HG03045 (cell line): ENCODE measurements around the gene KCNK13.
"Not testable (repeated sequence)": the region's sequence is repeated elsewhere in the genome, so short reads cannot be mapped to it uniquely, and the experiment has no call there.

ENCODE experiments used
- ATAC-seq: cut with Tn5 transposase; IDR thresholded peaks from one replicate; pipeline ENCODE4 v1.9.1; 2021; ENCODE audit warnings: mild to moderate bottlenecking, moderate library complexity; ENCODE audit not compliant: unreplicated experiment

KCNK13 gene

DNA sequence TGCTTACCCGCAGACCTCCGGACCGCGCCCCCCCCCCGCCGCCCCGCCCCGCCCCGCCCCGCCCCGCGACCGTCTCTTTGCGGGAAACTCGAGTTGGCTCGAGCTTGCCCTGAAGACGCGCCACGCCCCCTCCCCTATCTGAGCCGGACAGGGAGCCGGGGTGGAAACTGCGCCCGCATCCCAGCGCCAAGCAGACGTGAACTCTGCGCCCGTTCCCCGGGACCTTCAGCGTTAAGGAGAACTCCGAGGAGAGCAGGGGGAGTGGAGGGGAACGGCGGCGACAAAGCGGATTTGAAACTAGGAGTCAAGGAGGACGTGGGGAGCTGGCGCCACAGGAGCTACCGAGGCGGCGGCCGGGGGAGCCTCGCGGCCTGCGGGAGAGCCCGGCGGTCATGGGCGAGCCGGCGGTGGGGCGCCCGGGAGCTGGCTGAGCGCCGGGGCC, at the start of gene KCNK13:
KCNK13 (plus strand) TSS at position 310 of the 442 bp plus-strand sequence. CDS start 212 bp downstream, outside the sequence.
- no peak for ATAC-seq

DNA sequence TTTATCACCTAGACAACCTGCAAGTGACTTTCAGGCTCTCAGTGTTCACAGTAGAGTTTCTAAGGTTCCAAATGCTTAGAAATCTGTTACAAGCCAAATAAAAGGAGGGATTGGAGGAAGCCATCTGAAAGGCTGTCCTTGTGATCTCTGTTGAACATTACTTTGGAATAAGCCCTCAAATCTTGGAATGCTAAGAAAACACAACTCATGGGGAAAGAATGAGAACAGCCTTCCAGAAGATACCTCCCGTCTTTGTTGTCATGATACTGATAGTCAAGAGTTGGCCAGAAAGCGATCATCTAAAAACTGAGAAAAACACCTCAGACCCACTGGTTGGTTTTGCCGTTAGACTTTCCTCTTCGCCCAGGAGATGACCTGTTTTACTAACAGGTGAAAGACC, 44.4 kb upstream of the KCNK13 start:
- no peak for ATAC-seq

DNA sequence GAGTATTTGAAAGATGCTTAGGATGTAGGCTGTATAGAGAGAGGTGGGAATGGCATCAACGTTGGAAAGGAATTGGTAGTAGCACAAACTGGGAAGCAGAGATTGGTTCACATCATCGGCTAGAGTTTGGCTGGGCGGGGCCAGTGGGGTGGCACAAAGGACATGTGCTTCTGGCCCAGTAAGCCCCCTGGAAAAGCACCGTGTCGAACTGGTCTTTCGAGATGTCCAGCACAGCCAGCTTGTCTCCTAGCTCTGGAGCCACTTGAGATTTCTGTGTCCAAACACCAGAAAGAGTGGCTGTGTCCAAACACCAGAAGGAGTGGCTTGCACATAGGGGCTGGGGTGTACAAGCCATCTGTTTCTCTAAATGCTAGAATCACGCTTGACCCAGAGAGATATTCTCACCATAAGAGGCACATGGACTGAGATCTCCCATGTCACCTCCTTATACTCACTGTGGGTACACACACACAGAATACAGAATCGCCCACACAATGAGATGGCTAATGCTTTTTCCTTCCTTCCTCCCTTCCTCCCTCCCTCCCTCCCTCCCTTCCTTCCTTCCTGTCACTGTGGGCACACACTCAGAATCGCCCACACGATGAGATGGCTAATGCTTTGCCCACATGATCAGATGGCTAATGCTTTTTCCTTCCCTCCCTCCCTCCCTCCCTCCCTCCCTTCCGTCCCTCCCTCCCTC, 41.8 kb upstream of the KCNK13 start:
- ATAC-seq: no peak

DNA sequence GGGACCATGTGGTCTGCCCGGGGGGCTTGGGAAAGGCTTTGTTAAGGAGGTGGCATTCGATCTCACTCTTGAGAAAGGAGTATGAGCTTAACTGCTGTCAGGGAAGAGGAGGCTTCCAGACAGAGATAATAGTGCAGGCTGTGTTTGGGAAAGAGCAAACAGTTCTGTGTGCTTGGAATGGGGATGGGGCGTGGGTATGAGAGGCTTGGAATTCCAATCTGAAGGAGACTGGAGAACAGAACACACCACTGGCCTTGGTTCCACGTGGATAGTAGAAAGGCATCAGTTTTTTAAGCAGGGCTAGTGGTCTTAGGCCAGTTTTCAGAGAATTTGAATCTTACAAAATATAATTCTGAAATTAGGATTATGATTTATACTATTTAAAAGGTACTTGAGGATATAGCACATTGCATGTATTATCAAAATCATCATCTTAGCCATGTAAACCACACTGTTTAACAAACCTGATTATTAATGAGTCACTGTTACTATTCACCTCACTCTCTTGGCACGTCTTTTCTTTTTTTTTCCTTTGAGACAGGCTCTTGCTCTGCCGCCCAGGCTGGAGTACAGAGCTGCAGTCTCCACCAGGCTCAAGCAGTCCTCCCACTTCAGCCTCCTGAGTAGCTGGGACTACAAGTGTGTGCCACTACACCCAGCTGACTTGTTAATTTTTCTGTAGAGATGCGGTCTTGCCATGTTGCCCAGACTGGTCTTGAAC, 38.5 kb upstream of the KCNK13 start:
- no peak for ATAC-seq

DNA sequence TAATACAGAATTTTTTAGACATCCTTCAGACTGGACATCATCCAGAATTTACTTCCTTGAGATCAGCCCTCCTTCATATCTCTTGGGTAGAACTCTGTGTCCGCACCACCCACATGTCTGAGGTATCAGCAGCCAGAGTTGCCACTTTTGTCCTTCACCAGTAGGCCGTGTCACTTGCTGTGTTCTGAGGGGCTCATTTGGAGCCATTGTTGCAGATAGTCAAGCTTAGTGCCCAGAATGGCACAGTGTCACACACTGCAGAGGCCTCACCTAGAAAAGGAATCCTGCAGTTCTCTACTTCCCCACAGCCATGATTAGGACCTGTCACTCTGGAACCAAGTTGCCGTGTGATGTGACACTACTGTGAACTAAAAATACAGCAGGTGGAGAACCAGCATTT, 36.9 kb upstream of the KCNK13 start:
- ATAC-seq: no peak

DNA sequence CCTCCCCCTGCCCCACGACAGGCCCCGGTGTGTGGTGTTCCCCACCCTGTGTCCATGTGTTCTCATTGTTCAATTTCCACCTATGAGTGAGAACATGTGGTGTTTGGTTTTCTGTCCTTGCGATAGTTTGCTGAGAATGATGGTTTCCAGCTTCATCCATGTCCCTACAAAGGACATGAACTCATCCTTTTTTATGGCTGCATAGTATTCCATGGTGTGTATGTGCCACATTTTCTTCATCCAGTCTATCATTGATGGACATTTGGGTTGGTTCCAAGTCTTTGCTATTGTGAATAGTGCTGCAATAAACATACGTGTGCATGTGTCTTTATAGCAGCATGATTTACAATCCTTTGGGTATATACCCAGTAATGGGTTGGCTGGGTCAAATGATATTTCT, 35.2 kb upstream of the KCNK13 start:
- ATAC-seq: not testable (repeated sequence)

DNA sequence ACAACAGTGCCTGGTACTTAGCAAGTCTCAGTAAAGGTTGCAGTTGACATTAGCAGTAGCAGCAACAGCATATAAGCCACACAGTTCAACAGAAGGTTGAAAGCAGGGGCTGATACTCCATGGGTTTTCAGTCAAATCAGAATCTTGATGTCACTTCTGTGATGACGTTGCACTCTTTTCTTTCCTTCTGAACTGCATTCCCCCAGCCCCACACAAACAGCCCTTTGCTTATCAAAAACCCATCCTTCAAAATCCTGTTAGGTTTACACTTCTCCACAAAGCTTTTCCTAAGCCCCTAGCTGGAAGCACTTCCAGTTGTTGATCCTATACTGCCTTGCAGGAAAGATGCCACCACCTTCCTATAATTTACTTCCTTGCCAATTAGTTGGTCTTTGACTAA, 34.0 kb upstream of the KCNK13 start:
- ATAC-seq: no peak

DNA sequence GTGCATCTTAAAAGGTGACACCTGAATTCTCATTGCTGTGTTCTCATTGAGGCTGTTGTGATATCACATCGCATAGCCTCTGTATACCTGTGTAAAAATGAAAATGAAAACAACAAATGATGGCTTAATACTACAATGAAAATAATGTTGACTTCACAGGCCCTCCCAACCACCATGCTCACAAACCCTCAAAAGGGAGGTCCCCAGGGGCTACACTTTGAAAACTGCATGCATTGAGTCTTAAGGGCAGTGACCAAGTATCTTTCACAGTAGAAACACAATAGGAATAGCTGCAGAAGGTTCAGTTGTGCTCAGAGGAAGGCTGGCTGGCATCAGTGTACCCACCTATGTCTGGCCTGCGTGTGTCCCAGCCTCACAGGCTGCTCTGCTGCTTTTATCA, 27.6 kb upstream of the KCNK13 start:
- no peak for ATAC-seq

DNA sequence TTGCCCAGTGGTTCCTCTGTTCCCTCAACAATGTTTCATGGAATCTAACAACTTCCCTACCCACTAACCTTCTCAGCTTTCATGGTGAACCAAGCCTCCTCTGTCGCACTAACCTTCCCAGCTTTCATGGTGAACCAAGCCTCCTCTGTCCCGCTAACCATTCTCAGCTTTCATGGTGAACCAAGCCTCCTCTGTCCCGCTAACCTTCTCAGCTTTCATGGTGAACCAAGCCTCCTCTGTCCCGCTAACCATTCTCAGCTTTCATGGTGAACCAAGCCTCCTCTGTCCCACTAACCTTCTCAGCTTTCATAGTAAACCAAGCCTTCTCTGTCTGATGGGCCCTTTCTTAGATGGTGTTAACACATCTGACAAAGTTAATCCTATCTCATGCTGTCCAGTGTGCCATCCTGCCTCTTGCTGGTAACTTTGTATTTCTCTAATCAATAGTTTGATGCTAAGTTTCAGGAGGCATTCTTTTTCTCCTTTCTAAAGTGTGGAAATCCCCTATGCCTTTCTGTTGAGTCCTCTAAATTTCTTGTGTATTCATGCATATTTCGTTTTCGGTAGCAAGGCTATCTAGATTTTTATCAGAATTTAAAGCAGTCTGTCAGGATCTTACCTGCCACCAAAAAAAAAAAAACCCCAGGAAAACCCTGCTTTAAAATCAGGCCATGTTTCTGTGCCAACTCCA, 26.8 kb upstream of the KCNK13 start:
- ATAC-seq: no peak

DNA sequence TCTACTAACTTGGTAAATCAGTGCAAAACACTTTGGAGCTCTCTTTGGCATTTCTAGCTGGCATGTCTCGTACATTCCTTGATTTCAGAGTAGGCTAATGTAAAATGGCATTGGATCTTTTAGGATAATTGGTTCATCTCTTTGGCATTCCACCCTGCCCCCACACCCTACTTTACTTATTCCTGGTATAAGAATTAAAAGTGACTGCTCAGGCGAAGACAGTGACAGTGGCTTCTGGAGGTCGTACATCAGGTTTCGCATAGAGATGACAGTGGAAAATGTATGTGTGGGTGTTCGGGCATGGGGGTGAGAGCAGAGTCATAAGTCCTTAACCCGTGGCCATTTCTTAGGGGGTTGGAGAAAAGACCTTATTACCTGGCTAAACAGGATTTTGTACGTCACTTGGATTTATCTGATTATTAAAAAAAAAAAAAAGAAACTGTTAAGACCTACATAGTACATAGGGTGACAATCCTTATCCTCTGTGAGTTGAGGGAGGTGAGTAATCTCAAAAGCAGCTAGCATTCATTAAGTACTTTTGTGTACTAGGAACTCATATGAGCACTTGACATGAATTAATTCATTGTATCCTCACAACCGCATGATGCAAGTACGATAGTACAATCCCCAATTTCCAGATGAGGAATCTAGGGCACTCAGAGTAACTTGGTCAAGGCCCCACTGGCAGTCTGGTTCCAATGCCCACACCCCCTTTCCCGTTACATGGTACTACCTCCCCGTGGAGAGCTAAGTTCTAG, 22.4 kb upstream of the KCNK13 start:
- ATAC-seq: no peak

DNA sequence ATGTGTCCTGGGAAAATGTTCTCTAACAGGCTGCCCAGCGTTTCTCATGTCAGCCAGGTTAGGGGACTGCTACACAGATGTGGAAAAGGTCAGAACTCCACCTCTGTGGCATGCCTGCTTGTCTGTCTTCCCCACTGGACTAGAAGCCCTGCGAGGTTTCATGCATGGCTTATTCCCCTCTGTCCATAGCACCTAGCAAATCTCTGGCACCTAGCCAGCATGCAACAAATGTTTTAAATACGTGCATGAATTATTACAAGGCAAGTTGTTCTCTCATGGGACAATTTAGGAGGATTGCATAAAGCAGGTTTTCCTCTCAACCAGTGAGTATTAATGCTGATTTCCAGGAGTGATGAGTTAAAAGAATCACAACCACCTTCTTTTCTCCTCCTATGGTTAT, 21.4 kb upstream of the KCNK13 start:
- no peak for ATAC-seq

DNA sequence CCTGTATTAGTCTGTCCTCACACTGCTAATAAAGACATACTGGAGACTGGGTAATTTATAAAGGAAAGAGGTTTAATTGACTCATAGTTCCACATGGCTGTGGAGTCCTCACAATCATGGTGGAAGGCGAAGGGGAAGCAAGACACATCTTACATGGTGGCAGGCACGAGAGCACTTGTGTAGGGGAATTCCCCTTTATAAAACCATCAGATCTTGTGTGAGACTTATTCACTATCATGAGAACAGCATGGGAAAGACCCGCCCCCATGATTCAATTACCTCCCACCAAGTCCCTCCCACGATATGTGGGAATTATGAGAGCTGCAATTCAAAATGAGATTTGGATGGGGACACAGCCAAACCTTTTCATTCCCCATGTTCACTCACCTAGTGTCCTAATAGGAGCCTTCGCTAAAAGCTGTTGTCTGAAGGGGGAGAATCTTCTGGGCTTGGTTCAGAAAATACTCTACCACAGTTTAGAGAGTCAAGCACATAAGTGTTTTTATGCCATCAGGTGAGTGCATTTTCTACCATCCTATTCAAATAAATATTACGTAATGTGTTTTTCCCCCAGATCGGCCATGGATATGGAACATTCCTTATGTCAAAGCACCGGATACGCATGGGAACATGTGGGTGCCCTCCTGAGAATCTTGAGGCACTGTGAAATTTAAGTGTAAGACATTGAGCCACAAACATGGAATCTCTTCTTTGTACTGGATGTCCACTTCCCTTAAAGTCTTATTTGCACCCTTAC, 19.1 kb upstream of the KCNK13 start:
- no peak for ATAC-seq

DNA sequence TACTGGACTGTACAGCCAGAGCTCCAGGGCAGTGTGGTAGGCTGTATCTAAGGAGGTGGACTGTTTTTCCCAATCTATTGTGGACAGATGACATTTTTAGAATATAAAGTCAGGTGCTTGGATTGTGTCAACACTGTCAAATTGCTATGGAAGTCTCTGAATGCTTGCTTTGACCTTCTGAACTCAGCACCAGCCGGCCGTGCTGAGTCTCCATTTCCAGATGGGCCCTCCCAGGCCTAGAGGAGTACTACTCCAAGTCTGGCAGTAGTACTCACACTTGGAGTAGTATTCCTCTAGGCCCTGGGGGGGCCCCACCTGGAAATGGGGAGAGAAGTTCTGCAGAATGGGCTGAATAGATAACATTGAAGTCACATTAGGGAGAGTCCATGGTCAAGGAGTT, 16.2 kb upstream of the KCNK13 start:
- ATAC-seq: no peak

DNA sequence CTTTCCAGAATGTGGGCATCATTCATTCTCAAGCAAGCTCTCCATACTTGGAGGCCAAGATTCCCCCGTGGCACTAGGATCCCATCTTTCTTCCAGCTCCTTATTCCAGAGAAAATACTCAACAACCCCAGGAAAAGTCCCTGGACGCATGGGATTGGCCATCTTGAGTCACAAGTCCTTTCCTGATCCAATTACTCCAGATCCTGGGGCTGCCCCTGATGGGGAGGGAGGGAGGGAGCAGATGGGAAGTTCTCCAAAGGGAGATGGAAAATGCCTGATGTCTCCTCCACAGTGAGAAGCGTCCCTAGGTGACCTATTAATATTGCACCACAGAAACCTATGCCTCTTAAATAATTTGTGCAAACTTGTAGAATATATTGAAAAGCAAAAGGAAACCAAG, 12.4 kb upstream of the KCNK13 start:
- no peak for ATAC-seq

DNA sequence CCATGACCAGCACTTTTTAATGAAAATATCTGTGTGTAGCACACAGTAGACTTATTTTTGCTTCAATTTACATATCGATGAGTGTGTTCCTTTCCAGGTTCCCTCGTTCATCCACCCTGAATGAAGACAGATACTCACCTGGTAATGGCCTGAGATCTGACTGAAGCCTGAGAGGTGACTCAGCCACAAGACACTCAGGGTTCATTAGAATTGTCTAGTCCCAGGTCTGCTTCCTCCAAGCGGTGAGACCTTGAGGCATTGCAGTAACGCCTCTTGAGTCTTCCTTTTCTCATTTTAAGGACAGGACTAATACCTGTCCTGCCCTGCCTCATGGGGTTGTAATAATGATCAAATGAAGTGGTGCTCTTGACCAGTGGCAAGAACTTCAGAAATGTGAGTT, 11.5 kb upstream of the KCNK13 start:
- no peak for ATAC-seq

DNA sequence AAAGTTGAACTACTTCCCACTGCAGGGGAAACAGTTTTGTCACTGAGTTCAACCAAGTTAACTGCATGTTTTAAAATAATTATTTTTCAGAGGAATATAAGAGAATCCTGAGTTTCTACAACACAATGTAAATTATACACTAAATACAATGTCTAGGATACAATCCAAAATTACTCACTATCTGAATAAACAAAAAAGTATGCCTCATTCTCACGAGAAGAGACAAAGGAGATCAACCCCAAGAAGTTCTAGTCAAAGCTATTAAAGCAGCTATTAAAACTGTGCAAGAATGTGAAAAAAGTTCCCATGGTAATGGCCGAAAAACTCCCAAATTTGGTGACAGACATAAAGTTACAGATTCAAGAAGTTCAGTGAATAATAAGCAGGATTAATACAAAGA, 8.8 kb upstream of the KCNK13 start:
- no peak for ATAC-seq

DNA sequence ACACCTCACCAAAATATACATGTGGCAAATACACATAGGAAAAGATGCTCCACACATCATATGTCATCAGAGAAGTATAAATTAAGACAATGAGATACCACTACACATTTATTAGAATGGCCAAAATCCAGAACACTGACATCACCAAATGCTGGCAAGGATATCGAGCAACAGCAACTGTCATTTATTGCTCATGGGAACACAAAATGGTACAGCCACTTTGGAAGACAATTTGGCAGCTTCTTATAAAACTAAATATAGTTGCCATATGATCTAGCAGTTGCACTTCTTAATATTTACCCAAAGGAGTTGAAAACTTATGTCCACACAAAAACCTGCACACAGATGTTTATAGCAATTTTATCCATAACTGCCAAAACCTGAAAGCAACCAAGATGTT, 7.0 kb upstream of the KCNK13 start:
- ATAC-seq: no peak

DNA sequence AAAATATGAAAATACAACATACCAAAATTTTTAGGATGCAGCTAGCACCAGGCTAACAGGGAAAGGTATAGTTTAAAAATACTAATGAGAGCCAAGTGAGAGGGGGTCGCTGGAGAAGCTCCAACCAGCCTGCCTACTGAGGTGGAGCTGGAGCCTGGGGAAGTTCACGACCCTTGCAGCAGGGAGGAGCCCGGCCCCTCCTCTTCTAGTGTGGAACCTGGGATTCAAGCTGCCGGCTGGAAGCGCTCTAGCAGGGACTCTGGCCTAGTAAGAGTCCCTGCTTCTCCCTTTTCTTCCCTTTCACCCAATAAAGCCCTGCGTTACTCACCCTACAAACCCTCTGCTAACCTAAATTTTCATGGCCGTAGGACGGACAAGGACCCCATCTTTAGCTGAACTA, 5.0 kb upstream of the KCNK13 start:
- no peak for ATAC-seq

DNA sequence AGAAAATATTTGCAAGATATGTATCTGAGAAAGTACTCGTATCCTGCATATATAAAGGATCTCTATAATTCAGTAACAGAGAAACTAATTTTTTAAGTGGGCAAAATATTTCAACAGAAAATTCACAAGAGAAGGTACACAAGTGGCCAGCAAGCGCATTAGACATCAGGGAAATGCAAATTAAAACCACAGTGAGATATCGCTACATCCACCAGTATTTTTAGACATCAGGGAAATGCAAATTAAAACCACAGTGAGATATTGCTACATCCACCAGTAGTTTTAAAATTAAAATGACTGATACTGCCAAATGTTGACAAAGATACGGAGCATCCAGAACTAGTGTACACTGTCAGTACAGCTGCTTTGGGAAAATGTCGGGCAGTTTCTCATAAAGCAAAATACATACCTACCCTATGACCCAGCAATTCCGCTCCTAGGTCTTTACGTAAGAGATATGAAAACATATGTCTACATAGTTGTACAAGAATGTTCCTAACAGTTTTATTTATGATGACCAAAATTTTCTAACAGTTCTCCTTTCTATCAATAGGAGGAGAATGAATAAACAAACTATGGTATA, 2.8 kb upstream of the KCNK13 start:
- no peak for ATAC-seq

DNA sequence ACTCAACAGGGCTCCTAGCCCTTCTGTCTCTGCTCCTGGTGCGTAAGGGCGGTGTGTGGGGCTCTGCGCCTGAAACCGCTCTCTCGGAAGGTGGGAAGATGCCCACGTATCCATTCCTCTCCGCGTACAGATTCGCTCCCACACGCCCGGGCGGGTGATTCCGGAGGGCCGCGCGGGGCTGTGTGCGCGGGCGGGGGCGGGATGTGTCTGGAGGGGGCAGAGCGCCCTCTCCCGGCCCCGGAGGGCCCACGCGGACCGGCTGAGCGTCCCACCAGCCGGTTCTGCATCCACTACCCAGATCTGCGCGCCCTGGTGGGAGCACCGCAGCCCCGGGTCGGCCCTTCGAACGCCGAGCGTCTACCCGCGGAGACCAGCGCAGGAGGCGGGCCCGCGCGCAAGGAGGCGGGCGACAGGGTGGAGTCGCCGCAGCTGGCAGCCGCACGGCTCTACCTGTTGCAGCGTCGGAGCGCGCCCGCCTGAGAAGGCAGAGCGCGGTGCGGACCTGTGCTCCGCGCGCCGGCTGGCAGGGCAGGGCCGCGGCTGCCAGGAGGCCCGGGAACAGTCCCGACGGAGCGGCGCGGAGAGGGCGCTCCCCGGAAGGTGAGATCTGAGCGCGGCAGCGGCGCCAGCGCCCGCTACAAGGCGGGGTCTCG, 1.4 kb upstream of the KCNK13 start:
- peak; percentile 60 for ATAC-seq
